Thyroid gland (tissue), 4 donors: ENCODE measurements around the gene IRX1.

Experiments
- CTCF ChIP-seq, 6 experiments: fragments of 200-600 bp in 3 of 6; fragments of 450-650 bp in 3 of 6; sonication (generic) in 3 of 6; IDR thresholded peaks; one replicate each; pipeline ENCODE4 v1.5.1; 2016 to 2019; ENCODE audit warnings: antibody characterized with exemption in 6 of 6, mild to moderate bottlenecking in 2 of 6, inconsistent platforms in 1 of 6, moderate library complexity in 1 of 6
- POLR2A ChIP-seq, 2 donors: fragments of 450-650 bp; IDR thresholded peaks; one replicate each; pipeline ENCODE4 v1.6.1; 2017; ENCODE audit warnings: antibody characterized with exemption in 2 of 2, mild to moderate bottlenecking in 2 of 2, moderate library complexity in 1 of 2

GRCh38 chr5:3650320-3650719, 54.7 kb downstream of the IRX1 start:
- TF ChIP-seq POLR2A (IDR thresholded peaks at IDR 0.05), result no peak
- no peak for TF ChIP-seq CTCF (IDR thresholded peaks at IDR 0.05)
